NAMALWA (cell line): ENCODE measurements around the gene PRKCE.

Source experiments
- DNase-seq: peaks from one replicate; pipeline ENCODE4 v3.0.0-alpha.2; 2015; ENCODE audit warnings: low spot score

Gene PRKCE

GRCh38 chr2:45651415-45652089, at the start of gene PRKCE:
Gene PRKCE, plus strand, starts transcription at chr2:45651675.
- peak; percentile 52 for DNase-seq

GRCh38 chr2:45602624-45603023, 48.9 kb upstream of the PRKCE start:
- no peak for DNase-seq

DNA sequence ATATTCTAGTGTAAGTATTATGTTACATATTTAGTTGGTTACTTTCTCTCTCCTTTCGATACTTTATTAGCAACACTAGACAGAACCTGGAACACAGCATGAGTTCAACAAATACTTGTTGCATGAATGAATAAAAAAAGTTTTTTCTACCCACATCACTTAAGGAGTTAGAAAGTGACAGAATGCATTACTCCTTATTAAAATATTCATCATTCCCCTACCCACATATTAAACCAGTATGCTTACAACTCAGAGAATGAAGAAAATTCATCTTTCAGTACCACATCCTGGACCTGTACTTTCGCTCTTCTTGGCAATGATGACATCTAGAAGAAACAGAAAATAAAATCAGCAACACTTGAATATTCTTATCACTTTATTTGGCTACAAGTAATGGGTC, 46.4 kb upstream of the PRKCE start:
- DNase-seq: no peak

DNA sequence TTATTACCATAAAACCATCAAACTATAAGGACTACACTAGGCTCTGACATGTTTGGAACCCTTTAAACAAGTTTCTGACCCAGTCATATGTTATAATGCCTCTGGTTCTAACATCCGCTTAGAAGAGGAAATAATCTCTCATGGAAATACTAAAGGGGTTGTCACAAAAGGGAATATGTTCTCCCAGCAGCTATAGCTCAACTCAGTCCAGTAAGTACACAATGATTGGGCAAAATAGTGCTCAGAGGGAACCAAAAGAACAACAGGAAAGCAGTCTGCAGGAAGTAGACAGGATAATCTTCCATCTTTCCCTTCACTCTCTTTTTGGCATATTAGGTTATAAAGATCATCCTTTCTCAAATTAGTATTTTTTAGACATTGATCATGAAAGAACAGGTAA, 44.7 kb upstream of the PRKCE start:
- DNase-seq: no peak

GRCh38 chr2:45607701-45608100, 43.8 kb upstream of the PRKCE start:
- DNase-seq: peak; percentile 9

DNA sequence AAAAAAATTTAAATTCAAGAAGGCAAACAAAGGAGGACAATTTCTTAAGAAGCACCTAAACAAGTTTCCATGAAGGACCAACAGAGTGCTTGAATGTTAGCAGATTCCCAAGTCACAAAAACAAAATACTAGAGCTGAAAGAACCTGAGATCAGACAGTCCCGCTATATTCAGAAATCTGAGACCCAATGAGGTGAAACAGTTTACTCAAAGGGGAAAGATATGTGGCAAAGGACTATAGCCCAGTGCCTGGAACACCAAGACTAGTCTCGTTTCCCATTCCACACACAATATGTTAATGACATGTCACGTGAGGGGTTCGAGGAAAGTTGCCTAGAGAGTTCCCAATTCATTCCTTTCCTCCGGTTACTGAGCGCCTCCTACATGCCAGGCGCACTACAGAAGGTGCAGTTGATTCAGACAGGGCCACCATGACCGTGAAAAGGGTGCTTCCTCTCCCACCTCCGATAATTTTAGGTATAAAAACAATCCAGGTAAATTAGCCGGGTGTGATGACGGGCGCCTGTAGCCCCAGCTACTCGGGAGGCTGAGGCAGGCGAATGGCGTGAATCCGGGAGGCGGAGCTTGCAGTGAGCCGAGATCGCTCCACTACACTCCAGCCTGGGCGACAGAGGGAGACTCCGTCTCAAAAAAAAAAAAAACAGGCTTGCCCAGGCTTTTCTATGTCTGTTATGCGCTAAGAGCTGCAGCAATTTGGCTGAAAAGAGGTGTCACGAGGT, 41.0 kb upstream of the PRKCE start:
- DNase-seq: peak; percentile 61

DNA sequence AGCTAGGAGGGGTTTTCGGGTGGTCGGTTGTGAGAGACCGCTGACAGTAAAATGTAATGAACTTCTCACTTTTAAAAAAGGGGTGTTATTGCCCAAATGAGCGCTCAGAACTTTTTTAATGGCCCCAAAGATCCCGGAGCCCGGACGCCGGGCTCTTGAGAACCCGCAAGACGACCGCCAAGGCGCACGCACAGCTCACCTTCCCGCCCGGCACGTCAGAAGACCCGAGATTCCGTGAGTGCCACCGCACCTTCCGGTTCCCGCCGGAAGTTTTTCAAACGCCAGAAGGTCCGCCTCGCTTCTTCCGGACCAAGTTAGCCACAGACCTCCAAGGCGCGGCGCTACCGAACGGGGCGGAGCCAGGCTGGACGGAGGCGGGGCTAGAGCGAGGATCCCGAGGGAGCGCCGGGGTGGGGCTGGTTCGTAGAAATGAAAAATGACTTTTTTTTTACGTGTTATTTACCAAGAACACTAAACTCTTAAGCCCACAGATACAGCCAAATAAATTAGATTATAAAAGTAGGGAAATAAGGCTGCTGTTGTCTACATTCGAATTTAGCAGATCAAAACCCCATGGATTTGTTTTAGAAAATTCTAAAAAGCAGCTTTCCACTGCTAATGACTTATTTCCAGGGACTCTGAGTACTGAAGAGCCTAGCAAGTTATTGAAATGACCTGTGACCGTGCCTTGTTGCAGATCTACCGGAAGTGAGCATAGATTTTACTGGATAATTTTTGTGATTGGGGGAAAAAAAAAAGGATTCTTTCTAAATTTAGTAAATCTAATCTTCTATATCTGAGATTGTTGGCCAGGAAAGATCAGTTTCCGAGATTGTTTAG, 40.2 kb upstream of the PRKCE start, which contains the start of gene SRBD1:
SRBD1 (minus strand) TSS at position 248 of the 840 bp plus-strand sequence. CDS start 5,826 bp downstream, outside the sequence.
- peak; percentile 98 for DNase-seq

GRCh38 chr2:45612285-45612684, 39.2 kb upstream of the PRKCE start:
- no peak for DNase-seq

- no peak for DNase-seq
Measured at GRCh38 chr2:45612731-45613130, 38.7 kb upstream of the PRKCE start.

GRCh38 chr2:45614330-45614729, 37.1 kb upstream of the PRKCE start:
- no peak for DNase-seq

- DNase-seq: no peak
Measured at GRCh38 chr2:45614871-45615415, 36.5 kb upstream of the PRKCE start.

DNA sequence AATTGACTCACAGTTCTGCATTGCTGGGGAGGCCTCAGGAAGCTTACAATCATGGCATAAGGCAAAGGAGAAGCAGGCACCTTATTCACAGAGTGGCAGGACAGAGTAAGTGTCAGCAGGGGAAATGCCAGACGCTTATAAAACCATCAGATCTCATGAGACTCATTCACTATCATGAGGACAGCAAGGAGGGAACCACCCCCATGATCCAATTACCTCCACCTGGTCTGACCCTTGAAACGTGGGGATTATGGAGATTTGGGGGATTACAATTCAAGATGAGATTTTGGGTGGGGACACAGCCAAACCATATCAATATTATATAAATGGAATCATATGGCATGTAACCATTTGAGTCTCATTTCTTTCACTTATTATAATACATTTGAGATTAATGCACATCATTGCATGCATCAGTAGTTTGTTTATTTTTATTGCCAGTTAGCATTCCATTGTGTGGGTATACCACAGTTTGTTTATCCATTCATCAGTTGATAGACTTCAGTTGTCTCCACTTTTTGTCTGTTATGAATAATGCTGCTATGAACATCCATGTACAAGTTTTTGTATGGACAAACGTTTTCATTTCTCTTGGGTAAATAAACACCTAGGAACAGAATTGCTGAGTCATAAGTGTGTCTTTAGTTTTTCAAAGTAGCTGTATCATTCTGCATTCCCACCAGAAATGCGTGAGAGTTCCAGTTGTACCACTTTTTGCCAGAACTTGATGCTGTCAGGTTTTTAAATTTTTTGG, 34.6 kb upstream of the PRKCE start:
- DNase-seq: no peak

- DNase-seq: no peak
Measured at GRCh38 chr2:45617496-45617895, 34.0 kb upstream of the PRKCE start.

- no peak for DNase-seq
Measured at GRCh38 chr2:45622336-45623075, 29.0 kb upstream of the PRKCE start.

DNA sequence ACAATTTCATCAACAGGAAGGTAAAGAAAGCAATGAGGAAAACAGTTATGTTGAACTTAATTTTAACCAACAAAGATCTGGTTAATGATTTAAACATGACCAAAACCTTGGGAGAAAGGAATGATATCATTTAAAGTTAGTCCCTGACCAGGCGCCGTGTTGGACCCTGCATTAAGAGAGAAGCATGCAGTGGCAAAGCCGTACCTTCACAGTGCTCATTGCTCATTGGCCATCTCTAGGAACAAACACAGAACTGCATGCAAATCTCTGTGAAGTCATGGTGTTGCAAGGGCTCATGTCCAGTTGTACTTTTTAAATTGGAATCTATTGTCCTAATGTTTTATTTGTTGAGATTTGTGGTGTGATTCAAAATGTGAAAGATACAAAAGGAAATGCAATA, 28.4 kb upstream of the PRKCE start:
- no peak for DNase-seq

- no peak for DNase-seq
Measured at GRCh38 chr2:45625824-45626223, 25.7 kb upstream of the PRKCE start.

GRCh38 chr2:45626387-45627221, 24.9 kb upstream of the PRKCE start:
- DNase-seq: no peak

GRCh38 chr2:45627911-45628310, 23.6 kb upstream of the PRKCE start:
- DNase-seq: no peak

DNA sequence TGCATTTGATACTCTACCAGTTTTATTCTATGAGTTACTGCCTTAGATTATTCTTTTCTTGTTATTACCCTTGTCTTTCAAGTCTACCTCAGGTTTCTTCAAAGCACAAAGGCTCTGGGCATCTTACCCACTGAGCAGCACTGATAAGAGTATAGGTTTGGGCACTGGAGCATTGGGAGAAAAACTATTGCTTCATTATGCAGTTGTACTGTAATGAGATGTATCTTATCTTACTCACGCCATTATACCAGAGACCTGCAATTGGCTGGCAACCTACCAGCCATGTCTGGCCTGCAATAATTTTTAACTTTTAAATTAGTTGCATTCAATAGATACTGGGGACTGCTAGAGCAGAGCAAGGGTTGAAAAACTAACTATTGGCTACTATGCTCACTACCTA, 21.5 kb upstream of the PRKCE start:
- no peak for DNase-seq

GRCh38 chr2:45631319-45631718, 20.2 kb upstream of the PRKCE start:
- DNase-seq: no peak
